Esophagus muscularis mucosa (tissue), 4 donors: ENCODE data around the gene CUEDC2. TPM values are rescaled to one million over a fixed set of nuclear protein-coding genes. Genes with fewer than 3 reads are reported as not detected.

Source experiments
- DNase-seq: peaks from one replicate; pipeline ENCODE4 v3.0.0-alpha.2; 2017; ENCODE audit errors: extremely low spot score
- H3K27ac ChIP-seq, 4 donors: fragments of 200-600 bp; sonication (generic); replicated peaks in 1 of 4; 1 replicate in 3 of 4; 2 replicates in 1 of 4; pipeline ENCODE4 v1.5.1; 2016 to 2019; ENCODE audit warnings: mild to moderate bottlenecking in 1 of 4
- H3K27me3 ChIP-seq, 4 donors: fragments of 200-600 bp; sonication (generic); one replicate each; pipeline versions ENCODE4 v1.5.1 to v1.6.0; 2016 to 2019
- H3K36me3 ChIP-seq, 4 donors: fragments of 200-600 bp; sonication (generic); one replicate each; pipeline ENCODE4 v1.5.1; 2016 to 2019
- H3K4me1 ChIP-seq, 4 donors: fragments of 200-600 bp; sonication (generic); one replicate each; pipeline ENCODE4 v1.5.1; 2016 to 2019
- H3K4me3 ChIP-seq, 4 donors: fragments of 200-600 bp; sonication (generic); 1 replicate in 2 of 4; 2 replicates in 2 of 4; pipeline ENCODE4 v1.5.1; 2016 to 2019; ENCODE audit warnings: mild to moderate bottlenecking in 4 of 4, moderate library complexity in 1 of 4
- H3K9me3 ChIP-seq, 4 donors: fragments of 200-600 bp; sonication (generic); 1 replicate in 3 of 4; 2 replicates in 1 of 4; pipeline ENCODE4 v1.5.1; 2016 to 2019
- EP300 ChIP-seq: sonication (generic); formaldehyde crosslinking; IDR thresholded peaks from one replicate; pipeline ENCODE4 v1.6.1; 2017; ENCODE audit warnings: antibody characterized with exemption
- POLR2A ChIP-seq: fragments of 450-650 bp; IDR thresholded peaks from one replicate; pipeline ENCODE4 v1.6.1; 2017; ENCODE audit warnings: antibody characterized with exemption, moderate library complexity, mild to moderate bottlenecking, low read depth
- POLR2AphosphoS5 ChIP-seq, 2 donors: sonication (generic); formaldehyde crosslinking; IDR thresholded peaks; one replicate each; pipeline ENCODE4 v1.6.1; 2017; ENCODE audit warnings: antibody characterized with exemption in 2 of 2
- WGBS: methylation state at CpG from one replicate; pipeline ENCODE4 v1.1.5; 2018; 5-methylcytosine and 5-hydroxymethylcytosine counted together
- intact Hi-C: fragments of 100-400 bp; cut with DNase I; formaldehyde crosslinking; loops from one replicate; pipeline ENCODE4 v1.15.1; 2023
- total RNA-seq, 4 donors: library from RNA; depleted of rRNA; stranded (reverse); fragments of >200 nt; gene quantifications; one replicate each; pipeline versions ENCODE4 v1.1.0 to v1.2.1, GENCODE V29; 2016
- TF ChIP-seq, protein P1 (sequence below), 3 experiments: fragments of 200-600 bp in 2 of 3; fragments of 450-650 bp in 1 of 3; sonication (generic) in 2 of 3; IDR thresholded peaks; one replicate each; pipeline ENCODE4 v1.5.1; 2017 to 2019; ENCODE audit warnings: antibody characterized with exemption in 3 of 3, mild to moderate bottlenecking in 2 of 3, moderate library complexity in 1 of 3

Gene CUEDC2, protein sequence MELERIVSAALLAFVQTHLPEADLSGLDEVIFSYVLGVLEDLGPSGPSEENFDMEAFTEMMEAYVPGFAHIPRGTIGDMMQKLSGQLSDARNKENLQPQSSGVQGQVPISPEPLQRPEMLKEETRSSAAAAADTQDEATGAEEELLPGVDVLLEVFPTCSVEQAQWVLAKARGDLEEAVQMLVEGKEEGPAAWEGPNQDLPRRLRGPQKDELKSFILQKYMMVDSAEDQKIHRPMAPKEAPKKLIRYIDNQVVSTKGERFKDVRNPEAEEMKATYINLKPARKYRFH
- 10 to 100 TPM; 61.0 to 92.7 (median 71.2) TPM for total RNA-seq

DNA sequence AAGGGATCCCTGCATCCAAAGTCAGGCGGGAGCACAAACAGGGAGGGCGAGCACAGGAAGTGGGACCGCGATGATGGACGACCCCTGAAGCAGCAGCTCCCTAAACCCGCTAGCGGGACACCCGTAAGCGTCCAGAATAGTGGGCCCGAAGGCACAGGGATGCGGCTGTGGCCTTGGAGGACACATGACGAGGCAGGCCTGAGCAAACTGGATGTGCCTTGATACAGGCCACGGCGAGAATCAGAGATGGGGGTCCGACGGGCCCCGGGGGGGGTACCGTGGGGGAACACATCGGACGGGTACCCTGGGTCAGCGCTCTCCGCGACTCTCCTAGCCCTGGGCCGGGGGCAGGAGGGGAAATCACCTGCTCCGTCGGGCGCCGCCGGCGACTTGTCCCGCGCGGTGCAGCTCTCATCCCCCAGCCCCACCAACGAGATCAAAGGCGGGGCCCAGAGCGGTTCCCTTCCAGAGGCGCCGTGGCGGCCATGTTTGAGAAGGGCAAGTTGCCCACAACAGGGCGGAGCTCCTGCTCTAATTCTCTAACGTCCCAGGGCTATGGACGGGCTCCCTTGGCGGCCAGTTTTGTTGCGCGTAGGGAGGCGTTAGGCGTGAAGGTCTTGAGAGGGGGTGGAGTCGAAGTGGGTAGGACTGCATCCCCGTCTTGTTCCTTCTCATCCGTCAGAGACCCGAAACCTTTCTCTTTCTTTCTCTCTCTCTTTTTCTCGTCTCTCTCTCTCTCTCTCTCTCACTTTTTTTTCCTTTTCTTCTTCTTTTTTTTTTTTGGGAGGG is at the start of gene CUEDC2:
Gene CUEDC2 (minus strand): TSS at position 413 of the 789 bp plus-strand sequence. CDS start 7,386 bp downstream, outside the sequence.
- intact Hi-C loops, result no loop called here
- TF ChIP-seq POLR2AphosphoS5 (IDR thresholded peaks at IDR 0.05) (peak; percentile 77 to 94), POLR2A (no peak)
- TF ChIP-seq, protein P1, sequence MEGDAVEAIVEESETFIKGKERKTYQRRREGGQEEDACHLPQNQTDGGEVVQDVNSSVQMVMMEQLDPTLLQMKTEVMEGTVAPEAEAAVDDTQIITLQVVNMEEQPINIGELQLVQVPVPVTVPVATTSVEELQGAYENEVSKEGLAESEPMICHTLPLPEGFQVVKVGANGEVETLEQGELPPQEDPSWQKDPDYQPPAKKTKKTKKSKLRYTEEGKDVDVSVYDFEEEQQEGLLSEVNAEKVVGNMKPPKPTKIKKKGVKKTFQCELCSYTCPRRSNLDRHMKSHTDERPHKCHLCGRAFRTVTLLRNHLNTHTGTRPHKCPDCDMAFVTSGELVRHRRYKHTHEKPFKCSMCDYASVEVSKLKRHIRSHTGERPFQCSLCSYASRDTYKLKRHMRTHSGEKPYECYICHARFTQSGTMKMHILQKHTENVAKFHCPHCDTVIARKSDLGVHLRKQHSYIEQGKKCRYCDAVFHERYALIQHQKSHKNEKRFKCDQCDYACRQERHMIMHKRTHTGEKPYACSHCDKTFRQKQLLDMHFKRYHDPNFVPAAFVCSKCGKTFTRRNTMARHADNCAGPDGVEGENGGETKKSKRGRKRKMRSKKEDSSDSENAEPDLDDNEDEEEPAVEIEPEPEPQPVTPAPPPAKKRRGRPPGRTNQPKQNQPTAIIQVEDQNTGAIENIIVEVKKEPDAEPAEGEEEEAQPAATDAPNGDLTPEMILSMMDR (IDR thresholded peaks at IDR 0.05), result peak in 1 of 3 experiments; percentile 25
- WGBS, result under 1% methylated on average over 24 of the region's 52 CpGs
- DNase-seq, result peak; percentile 99
- no peaks in the 10 kb centered on the region for H3K9me3 ChIP-seq
- H3K27me3 ChIP-seq, result peaks cover 0 to 38% (median 4%) of the 10 kb centered on the region in 4 donors
- peak within 1 kb of the TSS; percentile 75 to 97 (median 84) for H3K4me3 ChIP-seq
- H3K36me3 ChIP-seq, result no peaks in the 10 kb centered on the region
- H3K27ac ChIP-seq, result peak within 1 kb of the TSS; percentile 84 to 90 (median 86)
- peaks cover 14 to 38% (median 27%) of the 10 kb centered on the region in 4 donors for H3K4me1 ChIP-seq

DNA sequence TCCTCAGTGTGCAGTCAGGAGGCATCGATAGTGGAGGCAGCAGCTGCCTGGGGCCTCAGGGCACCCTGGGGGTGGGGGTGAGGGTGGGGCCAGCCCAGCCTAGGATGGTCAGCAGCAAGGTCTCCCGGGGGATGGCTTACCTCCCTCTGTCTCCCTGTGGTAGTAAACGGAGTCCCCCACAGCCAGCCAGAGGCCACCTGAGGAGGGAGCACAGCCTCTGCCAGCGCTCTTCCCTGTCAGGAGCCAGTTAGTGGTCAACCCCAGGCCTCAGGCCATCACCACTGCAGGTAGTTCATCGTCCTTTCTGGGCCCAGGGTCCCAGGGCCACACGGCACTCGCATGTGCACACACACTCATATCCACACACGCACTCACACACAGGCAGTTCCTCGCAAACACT is 48.0 kb upstream of the CUEDC2 start:
- Histone ChIP-seq H3K36me3 (peaks cover 63 to 71% (median 69%) of the 10 kb centered on the region in 4 donors), H3K9me3 (no peaks in the 10 kb centered on the region), H3K4me1 (peaks cover 0 to 9% (median 6%) of the 10 kb centered on the region in 4 donors), H3K27me3 (no peaks in the 10 kb centered on the region), H3K27ac (no peak overlapping the region), H3K4me3 (no peak overlapping the region)
- intact Hi-C loops, result no loop called here
- WGBS, result 87% methylated on average over 7 of the region's 9 CpGs
- DNase-seq, result no peak
- TF ChIP-seq POLR2AphosphoS5 (IDR thresholded peaks at IDR 0.05) (no peak), EP300 (no peak), POLR2A (no peak)
- TF ChIP-seq, protein P1 (IDR thresholded peaks at IDR 0.05), result no peak

DNA sequence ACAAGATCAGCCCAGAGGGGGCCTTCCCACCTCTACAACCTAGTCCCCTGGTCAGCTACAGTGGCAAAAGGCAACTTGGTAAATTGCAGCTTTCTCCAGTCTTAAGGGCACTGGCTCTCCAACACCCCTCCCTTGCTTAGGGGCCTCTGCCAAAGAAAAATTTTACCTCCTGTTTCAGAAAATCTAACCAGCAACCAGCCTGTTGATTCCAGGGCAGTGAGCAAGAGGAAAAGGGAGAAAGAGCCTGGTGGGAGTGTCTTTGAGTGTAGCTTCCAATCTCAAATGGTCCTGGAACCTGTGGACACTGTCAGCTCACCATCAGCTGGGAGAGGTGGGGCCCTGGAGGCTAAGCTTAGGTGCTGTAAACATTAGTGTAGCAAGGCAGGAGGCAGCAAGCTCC is 47.3 kb upstream of the CUEDC2 start:
- H3K27me3 ChIP-seq, result no peaks in the 10 kb centered on the region
- TF ChIP-seq EP300 (no peak), POLR2A (no peak), POLR2AphosphoS5 (IDR thresholded peaks at IDR 0.05) (no peak)
- TF ChIP-seq, protein P1 (IDR thresholded peaks at IDR 0.05), result no peak
- H3K27ac ChIP-seq, result peak overlapping the region; percentile 34 to 61 (median 41)
- peaks cover 56 to 63% (median 61%) of the 10 kb centered on the region in 4 donors for H3K36me3 ChIP-seq
- no peak overlapping the region for H3K4me3 ChIP-seq
- intact Hi-C loops, result loop anchor here (5.0 kb wide), 1 partner anchor 87 kb away; no protein-coding TSS in a partner anchor
- H3K4me1 ChIP-seq, result peaks cover 0 to 9% (median 6%) of the 10 kb centered on the region in 4 donors
- H3K9me3 ChIP-seq, result no peaks in the 10 kb centered on the region
- no peak for DNase-seq

DNA sequence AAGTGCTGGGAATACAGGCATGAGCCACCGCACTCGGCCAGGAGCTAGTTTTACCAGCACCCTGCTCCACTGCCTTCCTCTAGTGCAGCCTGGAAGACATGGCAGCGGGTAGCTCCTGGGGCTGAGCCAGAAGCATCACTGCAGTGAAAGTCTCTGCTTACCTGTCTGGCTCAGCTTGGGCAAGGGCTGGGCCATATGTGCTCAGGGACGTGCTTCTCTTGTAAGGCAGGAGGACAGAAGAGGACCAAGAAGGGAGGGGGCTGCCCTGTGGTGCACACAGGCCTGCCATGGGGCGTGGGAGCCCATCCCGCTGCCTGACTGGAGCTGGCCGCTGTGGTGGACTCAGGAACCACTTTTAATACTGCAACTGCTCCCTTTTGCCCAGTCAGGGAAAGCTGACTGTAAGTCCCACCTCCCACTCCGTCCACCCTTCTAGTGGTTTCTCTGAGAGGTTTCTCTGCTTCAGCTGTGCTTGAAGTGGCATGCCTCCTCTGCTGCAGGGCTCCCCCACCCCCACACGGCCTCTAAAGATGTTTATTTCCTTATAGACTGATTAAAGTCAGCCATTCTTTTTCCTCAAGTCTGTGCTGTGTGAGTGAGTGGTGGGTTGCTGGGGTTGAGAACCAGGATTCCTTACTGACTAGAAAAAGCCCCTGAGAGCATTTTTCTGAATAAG is 44.2 kb upstream of the CUEDC2 start:
- WGBS, result 73% methylated on average over 7 of the region's 9 CpGs
- H3K4me1 ChIP-seq, result peaks cover 0 to 9% (median 6%) of the 10 kb centered on the region in 4 donors
- peak overlapping the region in 1 of 4 donors; percentile 27 for H3K27ac ChIP-seq
- H3K9me3 ChIP-seq, result no peaks in the 10 kb centered on the region
- intact Hi-C loops, result loop anchor here (5.0 kb wide), 1 partner anchor 84 kb away; no protein-coding TSS in a partner anchor
- H3K27me3 ChIP-seq, result no peaks in the 10 kb centered on the region
- H3K36me3 ChIP-seq, result peaks cover 25 to 45% (median 32%) of the 10 kb centered on the region in 4 donors
- TF ChIP-seq, protein P1 (IDR thresholded peaks at IDR 0.05), result no peak
- no peak for TF ChIP-seq POLR2A
- TF ChIP-seq POLR2AphosphoS5 (IDR thresholded peaks at IDR 0.05), result peak in 1 of 2 donors; percentile 61
- TF ChIP-seq EP300, result no peak
- no peak overlapping the region for H3K4me3 ChIP-seq
- no peak for DNase-seq
